DND-41 (cell line): ENCODE measurements around the gene NMRK1.

Source experiments
- EZH2 ChIP-seq: IDR thresholded peaks from 3 replicates; pipeline ENCODE4 v1.6.1; 2012; ENCODE audit warnings: borderline replicate concordance, low read depth, mild to moderate bottlenecking, moderate library complexity, low read length, inconsistent platforms; ENCODE audit not compliant: severe bottlenecking
- TF ChIP-seq, protein P1 (sequence below): IDR thresholded peaks from 2 replicates; pipeline ENCODE4 v1.5.1; 2012; ENCODE audit warnings: borderline replicate concordance, low read length, moderate library complexity, mild to moderate bottlenecking; ENCODE audit not compliant: poor library complexity, severe bottlenecking; ENCODE audit errors: extremely low read depth

DNA sequence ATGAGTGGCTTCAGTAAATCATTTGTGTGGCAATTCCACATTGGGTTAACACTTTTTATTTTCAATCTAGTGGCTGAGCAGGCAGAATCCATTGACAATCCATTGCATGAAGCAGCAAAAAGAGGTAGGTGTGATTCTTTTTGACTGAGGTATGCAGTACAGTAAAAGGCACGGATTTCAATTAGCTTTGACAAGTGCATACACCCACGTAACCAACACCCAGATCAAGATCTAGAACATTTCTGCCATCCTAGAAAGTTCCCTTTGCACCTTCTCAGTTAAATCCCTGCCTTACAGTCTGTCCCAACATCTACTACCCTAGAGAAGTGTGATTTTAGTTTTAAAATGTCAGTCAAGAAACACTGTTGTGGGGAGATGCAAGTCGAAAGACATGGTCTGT lies 43.7 kb upstream of the NMRK1 start:
- TF ChIP-seq, protein P1, sequence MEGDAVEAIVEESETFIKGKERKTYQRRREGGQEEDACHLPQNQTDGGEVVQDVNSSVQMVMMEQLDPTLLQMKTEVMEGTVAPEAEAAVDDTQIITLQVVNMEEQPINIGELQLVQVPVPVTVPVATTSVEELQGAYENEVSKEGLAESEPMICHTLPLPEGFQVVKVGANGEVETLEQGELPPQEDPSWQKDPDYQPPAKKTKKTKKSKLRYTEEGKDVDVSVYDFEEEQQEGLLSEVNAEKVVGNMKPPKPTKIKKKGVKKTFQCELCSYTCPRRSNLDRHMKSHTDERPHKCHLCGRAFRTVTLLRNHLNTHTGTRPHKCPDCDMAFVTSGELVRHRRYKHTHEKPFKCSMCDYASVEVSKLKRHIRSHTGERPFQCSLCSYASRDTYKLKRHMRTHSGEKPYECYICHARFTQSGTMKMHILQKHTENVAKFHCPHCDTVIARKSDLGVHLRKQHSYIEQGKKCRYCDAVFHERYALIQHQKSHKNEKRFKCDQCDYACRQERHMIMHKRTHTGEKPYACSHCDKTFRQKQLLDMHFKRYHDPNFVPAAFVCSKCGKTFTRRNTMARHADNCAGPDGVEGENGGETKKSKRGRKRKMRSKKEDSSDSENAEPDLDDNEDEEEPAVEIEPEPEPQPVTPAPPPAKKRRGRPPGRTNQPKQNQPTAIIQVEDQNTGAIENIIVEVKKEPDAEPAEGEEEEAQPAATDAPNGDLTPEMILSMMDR: no peak
- no peak for TF ChIP-seq EZH2
